Dendritic cell treated with granulocyte-macrophage colony-stimulating factor and Interleukin-4, amounts not matched to agents 40 ng/mL and 50 ng/mL, for 4 days (primary cell): ENCODE measurements around the gene TRIO.
"Not testable (repeated sequence)": the region's sequence is repeated elsewhere in the genome, so short reads cannot be mapped to it uniquely, and the experiment has no call there.

Experiments
- H3K27ac Mint-ChIP-seq: one replicate; pipeline ENCODE4 v1.8.0; 2022; ENCODE audit warnings: mild to moderate bottlenecking, mixed read lengths
- H3K27me3 Mint-ChIP-seq: one replicate; pipeline ENCODE4 v1.8.0; 2022; ENCODE audit warnings: mild to moderate bottlenecking, mixed read lengths
- H3K36me3 Mint-ChIP-seq: one replicate; pipeline ENCODE4 v1.8.0; 2022; ENCODE audit warnings: low read depth, mixed read lengths
- H3K4me1 Mint-ChIP-seq: one replicate; pipeline ENCODE4 v1.8.0; 2022; ENCODE audit warnings: low read depth, mixed read lengths
- H3K4me3 Mint-ChIP-seq: one replicate; pipeline ENCODE4 v1.8.0; 2022; ENCODE audit warnings: mild to moderate bottlenecking, moderate library complexity, mixed read lengths
- H3K9me3 Mint-ChIP-seq: one replicate; pipeline ENCODE4 v1.8.0; 2022; ENCODE audit warnings: mixed read lengths
- intact Hi-C: fragments of 100-400 bp; cut with micrococcal nuclease; formaldehyde crosslinking; loops from one replicate; pipeline ENCODE4 v1.15.0; 2022

TRIO gene

DNA sequence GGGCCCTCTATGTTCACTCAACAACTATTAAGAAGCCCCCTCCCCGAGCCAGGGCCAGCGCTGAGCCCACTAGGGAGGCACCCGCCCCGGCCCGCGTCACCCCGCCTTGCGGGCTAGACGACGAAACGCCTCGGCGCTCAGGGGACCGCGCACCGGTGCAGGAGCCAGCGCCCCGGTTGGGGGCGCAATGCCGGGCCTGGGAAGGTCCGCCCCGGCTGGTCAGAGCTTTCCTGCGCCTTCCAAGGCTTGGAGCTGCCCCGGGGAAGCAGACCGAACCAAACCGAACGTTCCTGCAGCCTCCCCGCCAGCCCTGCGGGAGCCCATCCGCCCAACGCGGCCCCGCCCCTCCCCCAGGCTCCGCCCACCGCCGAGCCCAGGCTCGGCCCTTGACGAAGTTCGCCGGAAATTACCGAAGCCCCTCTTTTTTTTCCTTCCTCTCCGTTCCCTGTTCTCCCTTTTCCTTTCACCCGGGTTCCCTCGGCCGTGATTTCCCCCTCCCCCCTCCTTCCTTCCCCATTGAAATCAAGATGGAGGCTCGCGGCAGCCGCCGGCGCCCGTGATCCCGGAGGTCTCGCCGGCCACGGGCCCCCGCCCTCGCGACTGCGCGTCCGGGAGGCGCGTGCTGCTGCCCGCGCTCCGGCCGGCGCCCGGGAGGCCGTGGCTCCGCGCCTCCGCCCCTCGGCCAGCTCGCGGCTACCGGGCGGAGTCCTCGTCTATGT, at the start of gene TRIO:
Gene TRIO (plus strand): TSS at position 516 of the 719 bp plus-strand sequence. CDS start 384 bp downstream, outside the sequence.
- peaks cover 13% of the 10 kb centered on the region for H3K27me3 Mint-ChIP-seq
- H3K9me3 Mint-ChIP-seq = no peaks in the 10 kb centered on the region
- peaks cover 28% of the 10 kb centered on the region for H3K4me1 Mint-ChIP-seq
- H3K27ac Mint-ChIP-seq = peak within 1 kb of the TSS; percentile 90
- intact Hi-C loops = loop anchor here (5.0 kb wide), 1 partner anchor 36 kb away; no protein-coding TSS in a partner anchor
- H3K4me3 Mint-ChIP-seq = peak within 1 kb of the TSS; percentile 91
- peaks cover 13% of the 10 kb centered on the region for H3K36me3 Mint-ChIP-seq

DNA sequence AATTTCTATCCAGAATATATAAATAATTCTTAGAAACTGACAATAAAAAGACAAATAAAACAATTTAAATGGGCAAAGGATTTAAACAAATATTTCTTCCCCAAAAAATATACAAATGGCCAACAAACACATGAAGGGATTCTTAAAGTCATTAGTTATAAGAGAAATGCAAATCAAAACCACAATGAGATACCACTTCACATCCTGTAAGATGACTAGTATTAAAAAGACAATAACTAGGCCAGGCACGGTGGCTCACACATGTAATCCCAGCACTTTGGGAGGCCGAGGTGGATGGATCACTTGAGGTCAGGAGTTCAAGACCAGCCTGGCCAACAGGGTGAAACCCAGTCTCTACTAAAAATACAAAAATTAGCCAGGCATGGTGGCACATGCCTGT, 45.8 kb upstream of the TRIO start:
- H3K4me3 Mint-ChIP-seq, H3K36me3 Mint-ChIP-seq, H3K27ac Mint-ChIP-seq, intact Hi-C loops, H3K27me3 Mint-ChIP-seq, H3K4me1 Mint-ChIP-seq, H3K9me3 Mint-ChIP-seq: not testable (repeated sequence)

DNA sequence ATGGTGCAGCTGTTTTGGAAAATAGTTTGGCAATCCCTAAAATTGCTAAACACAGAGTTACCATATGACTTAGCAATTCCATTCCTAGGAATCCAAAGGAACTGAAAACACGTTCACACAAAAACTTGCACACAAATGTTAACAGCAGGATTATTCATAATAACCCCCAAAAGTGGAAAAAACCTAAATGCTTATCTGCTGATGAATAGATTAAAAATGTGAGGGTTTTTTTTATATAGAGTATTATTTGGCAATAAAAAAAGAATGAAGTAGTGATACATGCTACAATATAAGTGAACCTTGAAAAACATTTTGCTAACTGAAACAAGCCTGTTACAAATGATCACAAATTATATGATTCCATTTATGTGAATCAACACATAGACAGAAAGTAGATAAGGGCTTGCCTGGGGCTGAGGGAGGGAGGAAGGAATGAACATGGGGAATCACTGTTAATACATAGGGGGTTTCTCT, 45.1 kb upstream of the TRIO start:
- H3K4me1 Mint-ChIP-seq = no peaks in the 10 kb centered on the region
- no peaks in the 10 kb centered on the region for H3K36me3 Mint-ChIP-seq
- no peak overlapping the region for H3K4me3 Mint-ChIP-seq
- intact Hi-C loops = no loop called here
- H3K27me3 Mint-ChIP-seq = peaks cover 5% of the 10 kb centered on the region
- H3K9me3 Mint-ChIP-seq = peaks cover 10% of the 10 kb centered on the region
- no peak overlapping the region for H3K27ac Mint-ChIP-seq

DNA sequence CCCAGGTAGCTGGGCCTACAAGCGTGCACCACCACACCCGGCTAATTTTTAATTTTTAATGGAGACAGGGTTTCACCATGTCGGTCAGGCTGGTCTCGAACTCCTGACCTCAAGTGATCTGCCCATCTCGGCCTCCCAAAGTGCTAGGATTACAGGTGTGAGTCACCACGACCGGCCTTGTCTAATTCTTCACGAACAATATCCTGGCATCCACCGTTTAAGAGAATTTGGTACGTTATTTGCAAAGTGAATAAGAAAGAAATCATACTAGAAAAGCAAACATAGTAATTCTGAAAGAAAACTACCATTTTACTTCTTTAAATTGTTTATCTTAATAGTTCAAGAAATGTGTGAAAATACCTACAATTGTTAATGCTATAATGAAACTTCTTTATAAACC, 42.9 kb upstream of the TRIO start:
- Mint-ChIP-seq H3K9me3 (peaks cover 17% of the 10 kb centered on the region), H3K27ac (no peak overlapping the region), H3K27me3 (peaks cover 2% of the 10 kb centered on the region), H3K4me3 (no peak overlapping the region), H3K36me3 (no peaks in the 10 kb centered on the region), H3K4me1 (no peaks in the 10 kb centered on the region)
- intact Hi-C loops = no loop called here

DNA sequence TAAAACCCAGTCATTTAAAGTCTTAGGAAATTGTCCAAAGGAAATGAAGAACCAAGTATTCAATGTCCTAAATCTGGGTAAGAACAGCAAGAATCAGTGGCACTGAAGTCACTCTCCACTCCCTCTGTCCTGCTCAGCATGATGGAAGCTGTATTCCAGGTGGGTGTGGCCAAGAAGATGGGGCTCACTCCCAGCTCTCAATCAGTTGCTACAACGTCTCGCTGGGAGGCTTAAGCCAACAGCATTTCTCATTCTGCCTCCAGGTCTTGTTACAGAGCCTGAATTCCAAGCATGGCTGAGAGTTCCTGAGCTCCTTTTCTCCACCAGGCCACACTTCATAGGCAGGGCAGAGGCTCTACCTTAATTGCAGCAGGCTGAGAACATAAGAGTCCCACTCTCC, 41.2 kb upstream of the TRIO start:
- Mint-ChIP-seq H3K36me3 (no peaks in the 10 kb centered on the region), H3K9me3 (peaks cover 17% of the 10 kb centered on the region), H3K27me3 (peaks cover 4% of the 10 kb centered on the region), H3K27ac (no peak overlapping the region), H3K4me3 (no peak overlapping the region), H3K4me1 (no peaks in the 10 kb centered on the region)
- intact Hi-C loops = no loop called here

DNA sequence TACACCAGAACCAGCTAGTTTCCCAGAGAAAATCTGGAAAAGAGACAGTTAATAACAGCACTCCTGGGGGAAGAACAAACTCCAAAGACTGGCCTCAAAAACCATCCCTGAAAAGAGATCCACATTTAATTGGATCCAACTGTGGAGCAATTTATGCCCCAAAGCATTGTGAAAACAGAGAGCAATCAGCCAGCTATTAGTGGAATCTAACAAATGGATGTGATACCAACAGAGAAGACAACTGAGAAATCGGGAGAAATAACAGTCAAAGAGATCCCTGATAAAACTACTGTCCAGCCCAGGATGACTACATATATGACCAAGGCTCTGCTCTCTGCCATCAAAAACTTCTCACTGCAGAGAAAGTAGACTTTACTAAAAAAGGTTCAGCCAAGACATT, 40.5 kb upstream of the TRIO start:
- Mint-ChIP-seq H3K4me1 (peaks cover 4% of the 10 kb centered on the region), H3K27me3 (peaks cover 4% of the 10 kb centered on the region), H3K27ac (no peak overlapping the region), H3K36me3 (no peaks in the 10 kb centered on the region), H3K9me3 (peaks cover 17% of the 10 kb centered on the region), H3K4me3 (no peak overlapping the region)
- intact Hi-C loops = no loop called here

DNA sequence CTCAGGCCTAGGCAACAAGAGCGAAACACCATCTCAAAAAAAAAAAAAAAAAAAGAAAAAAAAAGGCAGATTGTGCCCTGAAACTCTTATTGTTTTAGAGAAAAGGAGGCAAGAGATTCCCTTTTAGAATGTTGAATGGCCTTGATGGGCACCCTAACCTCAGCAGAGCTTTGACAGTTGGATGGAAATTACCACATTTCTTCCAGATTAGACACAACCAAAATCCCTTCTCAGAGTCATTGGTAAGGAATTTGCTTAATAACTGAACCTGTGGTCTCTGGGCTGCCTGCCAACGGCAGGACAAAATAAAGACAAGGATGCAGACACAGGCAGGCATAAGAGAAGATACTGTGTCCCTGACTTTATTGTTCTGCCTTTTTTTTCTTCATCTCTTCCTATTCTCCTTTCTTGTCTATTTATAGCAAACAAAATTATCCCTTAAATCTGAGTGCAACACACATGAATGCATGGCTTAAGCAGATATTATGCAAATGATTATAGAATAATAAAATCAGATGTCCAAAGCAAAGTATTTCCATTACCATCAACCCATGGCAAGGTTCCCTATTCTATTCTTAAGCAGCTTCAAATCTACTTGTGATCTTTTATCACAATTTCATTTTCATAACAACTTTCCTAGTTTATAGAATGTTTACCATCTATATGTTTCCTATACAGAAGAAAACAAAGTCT, 37.3 kb upstream of the TRIO start:
- Mint-ChIP-seq H3K9me3 (peaks cover 17% of the 10 kb centered on the region), H3K4me3 (no peak overlapping the region), H3K27ac (no peak overlapping the region), H3K4me1 (peaks cover 21% of the 10 kb centered on the region), H3K27me3 (peaks cover 6% of the 10 kb centered on the region), H3K36me3 (no peaks in the 10 kb centered on the region)
- intact Hi-C loops = loop anchor here (5.0 kb wide), 1 partner anchor 36 kb away; the partner anchor contains the start of gene TRIO

DNA sequence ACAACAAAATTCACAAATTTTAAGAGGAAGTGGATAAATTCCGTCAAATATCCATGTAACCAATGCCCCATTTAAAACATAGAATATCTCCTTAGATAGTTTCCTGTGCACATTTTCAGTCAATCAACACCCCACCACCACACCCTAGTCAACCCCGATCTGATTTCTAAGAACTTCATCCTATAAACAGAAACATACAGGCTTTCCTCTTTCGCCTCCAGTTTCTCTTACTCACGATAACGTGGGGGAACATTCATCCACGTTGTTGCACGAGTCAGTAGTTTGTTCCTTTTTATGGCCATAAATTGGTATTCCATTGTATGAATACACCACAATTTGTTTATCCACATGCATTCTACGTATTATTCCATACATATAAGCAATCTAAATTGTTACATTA, 35.6 kb upstream of the TRIO start:
- H3K36me3 Mint-ChIP-seq = no peaks in the 10 kb centered on the region
- intact Hi-C loops = loop anchor here (5.0 kb wide), 1 partner anchor 35 kb away; the partner anchor contains the start of gene TRIO
- peaks cover 21% of the 10 kb centered on the region for H3K4me1 Mint-ChIP-seq
- peaks cover 6% of the 10 kb centered on the region for H3K27me3 Mint-ChIP-seq
- peaks cover 13% of the 10 kb centered on the region for H3K9me3 Mint-ChIP-seq
- H3K27ac Mint-ChIP-seq = no peak overlapping the region
- no peak overlapping the region for H3K4me3 Mint-ChIP-seq

DNA sequence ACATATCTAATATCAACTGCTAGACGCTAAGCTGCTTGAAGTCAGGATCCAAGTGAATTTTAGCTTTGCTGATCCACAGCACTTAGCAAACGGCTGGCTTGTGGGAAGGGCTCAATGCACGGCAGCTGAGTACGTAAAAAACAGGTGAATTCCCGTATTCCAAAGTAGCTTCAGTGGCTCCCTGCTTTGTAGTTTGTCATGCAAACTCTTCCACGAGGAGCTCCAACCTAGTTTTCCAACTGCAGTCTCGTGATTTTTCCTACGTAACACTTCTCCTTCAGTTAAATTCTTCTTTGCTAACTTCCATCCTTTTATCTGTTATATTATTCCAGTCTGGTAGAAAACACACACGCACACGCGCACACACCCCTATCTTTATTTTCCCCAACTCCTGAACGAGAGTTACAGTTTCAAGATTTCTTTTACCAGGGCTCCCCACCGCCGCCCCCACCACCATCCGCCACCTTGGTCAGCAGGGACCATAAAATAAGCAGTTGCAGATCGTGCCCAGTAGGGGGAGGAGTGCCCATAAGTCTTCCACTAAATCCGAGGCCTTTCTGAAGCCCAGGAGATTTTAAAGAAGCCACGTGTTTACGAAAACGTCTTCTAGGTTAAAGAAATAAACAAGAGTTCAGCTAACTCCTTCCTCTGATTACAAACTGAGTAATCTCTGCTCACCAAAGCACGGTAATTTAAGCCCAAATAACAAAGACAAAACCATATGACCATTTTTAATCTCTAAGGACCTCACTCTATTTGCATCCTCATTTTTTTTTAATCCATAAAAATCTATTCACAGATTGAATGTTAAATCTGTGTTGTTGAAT, 34.8 kb upstream of the TRIO start:
- intact Hi-C loops = loop anchor here (2.0 to 5.0 kb wide), 2 partner anchors 34 to 162 kb away; partner anchors contain the start of gene TRIO
- H3K9me3 Mint-ChIP-seq = peaks cover 4% of the 10 kb centered on the region
- peaks cover 21% of the 10 kb centered on the region for H3K4me1 Mint-ChIP-seq
- H3K27me3 Mint-ChIP-seq = peaks cover 6% of the 10 kb centered on the region
- peak overlapping the region; percentile 74 for H3K4me3 Mint-ChIP-seq
- peak overlapping the region; percentile 78 for H3K27ac Mint-ChIP-seq
- H3K36me3 Mint-ChIP-seq = no peaks in the 10 kb centered on the region

DNA sequence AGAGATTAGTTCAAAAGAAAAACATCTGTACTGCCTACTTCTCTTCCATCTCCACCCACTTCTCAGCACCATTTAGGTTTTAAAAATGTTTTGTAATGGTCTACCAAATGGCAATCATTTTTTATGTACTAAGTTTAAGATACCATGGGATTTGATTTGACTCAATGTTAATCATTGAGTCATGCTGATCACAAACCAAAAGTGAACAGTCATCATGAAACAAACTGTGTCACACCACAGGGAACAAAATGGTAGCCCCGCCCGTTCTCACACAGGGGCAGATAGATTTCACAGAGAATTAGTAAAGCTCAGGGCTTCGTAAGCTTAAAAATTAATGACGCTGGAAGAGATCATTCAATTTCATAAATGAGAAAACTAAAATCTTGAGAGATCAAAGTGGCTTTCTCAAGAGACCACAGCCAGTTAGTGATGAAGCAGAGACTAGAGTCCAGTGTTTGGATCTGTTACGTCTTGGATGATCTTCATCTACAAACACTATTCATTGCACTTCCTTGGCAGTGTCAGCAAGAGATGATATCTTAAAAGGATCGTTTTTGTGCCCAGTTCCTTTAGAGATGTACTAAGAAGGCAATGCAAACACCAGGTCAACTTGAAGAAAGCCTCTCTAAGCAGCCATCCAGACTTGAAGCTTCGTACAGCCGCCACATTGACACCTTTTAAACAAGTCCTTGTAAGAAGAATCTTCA, 33.9 kb upstream of the TRIO start:
- H3K4me3 Mint-ChIP-seq = peak overlapping the region; percentile 17

DNA sequence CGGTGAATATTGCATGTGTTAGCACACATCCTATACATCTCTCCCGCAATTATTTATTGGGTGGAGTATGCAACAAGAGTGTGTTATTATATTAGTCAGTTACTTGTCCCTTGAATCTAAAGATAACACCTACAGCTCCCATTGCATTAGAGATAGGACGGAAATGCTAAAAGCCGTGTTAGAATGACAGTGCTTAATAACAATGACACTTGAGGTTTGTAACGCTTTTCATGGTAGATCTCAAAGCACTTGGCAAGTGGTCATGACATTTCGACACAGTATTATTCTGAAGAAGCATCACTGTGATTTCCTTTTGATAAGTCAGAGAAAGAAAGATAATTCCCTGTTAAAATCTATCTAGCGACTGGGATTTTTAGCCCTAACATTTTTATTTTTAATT, 33.4 kb upstream of the TRIO start:
- Mint-ChIP-seq H3K27ac (no peak overlapping the region), H3K4me3 (no peak overlapping the region), H3K9me3 (no peaks in the 10 kb centered on the region), H3K4me1 (peaks cover 21% of the 10 kb centered on the region), H3K27me3 (peaks cover 4% of the 10 kb centered on the region), H3K36me3 (no peaks in the 10 kb centered on the region)
- intact Hi-C loops = loop anchor here (2.0 to 5.0 kb wide), 2 partner anchors 33 to 161 kb away; partner anchors contain the start of gene TRIO

More for the DNA sequence above, 33.9 kb upstream of the TRIO start:
- H3K4me1 Mint-ChIP-seq = peaks cover 21% of the 10 kb centered on the region
- H3K36me3 Mint-ChIP-seq = no peaks in the 10 kb centered on the region
- peaks cover 4% of the 10 kb centered on the region for H3K27me3 Mint-ChIP-seq
- peak overlapping the region; percentile 78 for H3K27ac Mint-ChIP-seq
- intact Hi-C loops = loop anchor here (2.0 to 5.0 kb wide), 2 partner anchors 33 to 162 kb away; partner anchors contain the start of gene TRIO
- H3K9me3 Mint-ChIP-seq = no peaks in the 10 kb centered on the region

DNA sequence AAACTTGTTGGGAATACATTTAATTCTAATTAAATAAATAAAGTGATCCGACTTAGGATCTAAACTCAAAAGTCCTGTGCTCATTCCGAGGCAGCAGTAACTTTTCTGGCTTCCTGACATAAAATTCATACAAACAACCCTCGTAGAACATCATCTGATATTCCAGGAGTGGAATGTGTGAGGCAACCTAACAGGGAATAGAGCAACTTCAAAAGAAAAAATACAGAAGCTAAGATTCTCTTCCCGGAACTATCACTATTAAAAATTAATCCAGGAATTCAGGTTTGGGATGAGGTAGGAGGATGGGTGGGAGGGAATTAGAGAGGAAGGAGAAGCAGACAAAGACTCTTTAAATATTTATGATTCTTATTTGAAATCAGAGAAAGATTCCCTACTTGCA, 32.9 kb upstream of the TRIO start:
- peaks cover 21% of the 10 kb centered on the region for H3K4me1 Mint-ChIP-seq
- no peaks in the 10 kb centered on the region for H3K9me3 Mint-ChIP-seq
- no peak overlapping the region for H3K27ac Mint-ChIP-seq
- no peaks in the 10 kb centered on the region for H3K36me3 Mint-ChIP-seq
- H3K27me3 Mint-ChIP-seq = peaks cover 4% of the 10 kb centered on the region
- intact Hi-C loops = no loop called here
- H3K4me3 Mint-ChIP-seq = no peak overlapping the region

DNA sequence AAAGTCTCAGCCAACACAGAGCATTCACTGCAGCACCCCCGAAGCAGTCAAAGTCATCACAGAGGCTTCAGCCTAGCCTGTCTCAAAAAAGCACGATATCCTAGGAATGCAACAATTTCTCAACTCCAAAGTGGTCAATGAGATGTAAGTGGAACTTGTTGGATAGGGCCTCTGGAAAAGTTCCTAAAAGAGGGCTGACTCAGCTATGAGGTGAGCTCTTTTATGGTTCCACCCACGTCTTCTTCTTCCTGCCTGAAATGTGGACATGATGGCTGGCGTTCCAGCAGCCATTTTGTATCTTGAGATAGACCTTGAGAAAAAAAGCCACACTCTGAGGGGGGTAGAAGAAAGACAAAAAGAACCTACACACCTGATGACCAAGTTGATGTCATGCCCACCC, 32.5 kb upstream of the TRIO start:
- H3K4me3 Mint-ChIP-seq = no peak overlapping the region
- no peak overlapping the region for H3K27ac Mint-ChIP-seq
- no peaks in the 10 kb centered on the region for H3K9me3 Mint-ChIP-seq
- H3K36me3 Mint-ChIP-seq = no peaks in the 10 kb centered on the region
- intact Hi-C loops = no loop called here
- H3K27me3 Mint-ChIP-seq = peaks cover 4% of the 10 kb centered on the region
- peaks cover 21% of the 10 kb centered on the region for H3K4me1 Mint-ChIP-seq
